Parathyroid adenoma (tissue), 2 donors: ENCODE data around the gene FBXO8.

Experiments used
- H2AFZ ChIP-seq: fragments of 300-600 bp; sonication (generic); one replicate; pipeline ENCODE4 v1.7.0; 2017; ENCODE audit warnings: antibody characterized with exemption, mild to moderate bottlenecking
- H3K27ac ChIP-seq: fragments of 300-600 bp; sonication (generic); one replicate; pipeline ENCODE4 v1.7.0; 2017
- H3K27me3 ChIP-seq: fragments of 300-600 bp; sonication (generic); one replicate; pipeline ENCODE4 v1.7.0; 2017; ENCODE audit warnings: low read length; ENCODE audit not compliant: control insufficient read depth, insufficient read depth
- H3K36me3 ChIP-seq: fragments of 300-600 bp; sonication (generic); one replicate; pipeline ENCODE4 v1.7.0; 2017; ENCODE audit warnings: low read length; ENCODE audit not compliant: control insufficient read depth, insufficient read depth
- H3K4me1 ChIP-seq: fragments of 300-600 bp; sonication (generic); one replicate; pipeline ENCODE4 v1.7.0; 2017; ENCODE audit warnings: control low read depth
- H3K4me2 ChIP-seq: fragments of 300-600 bp; sonication (generic); one replicate; pipeline ENCODE4 v1.7.0; 2017; ENCODE audit warnings: low read length
- H3K4me3 ChIP-seq: fragments of 300-600 bp; sonication (generic); one replicate; pipeline ENCODE4 v1.7.0; 2017; ENCODE audit warnings: low read depth, low read length
- H3K79me2 ChIP-seq: fragments of 300-600 bp; sonication (generic); one replicate; pipeline ENCODE4 v1.7.0; 2017; ENCODE audit warnings: control low read depth
- H3K9ac ChIP-seq: fragments of 300-600 bp; sonication (generic); one replicate; pipeline ENCODE4 v1.7.0; 2017; ENCODE audit warnings: mild to moderate bottlenecking
- H3K9me3 ChIP-seq: fragments of 300-600 bp; sonication (generic); one replicate; pipeline ENCODE4 v1.7.0; 2017; ENCODE audit warnings: low read length; ENCODE audit not compliant: control insufficient read depth
- CTCF ChIP-seq: fragments of 300-600 bp; sonication (generic); IDR thresholded peaks from one replicate; pipeline ENCODE4 v1.7.0; 2017; ENCODE audit warnings: antibody characterized with exemption, mild to moderate bottlenecking
- donor health status: primary hyperparathyroidism.

Gene FBXO8

GRCh38 chr4:174207367-174207766, 76.1 kb downstream of the FBXO8 start:
- no peak for TF ChIP-seq CTCF
- Histone ChIP-seq H3K79me2 (no peaks in the 10 kb centered on the region), H2AFZ (no peak overlapping the region), H3K27me3 (peaks cover 5% of the 10 kb centered on the region), H3K36me3 (no peaks in the 10 kb centered on the region), H3K9me3 (no peaks in the 10 kb centered on the region), H3K9ac (no peak overlapping the region), H3K4me2 (no peak overlapping the region), H3K4me3 (no peak overlapping the region), H3K4me1 (no peaks in the 10 kb centered on the region), H3K27ac (no peak overlapping the region)

- Histone ChIP-seq H2AFZ (no peak overlapping the region), H3K9me3 (no peaks in the 10 kb centered on the region), H3K4me2 (no peak overlapping the region), H3K27me3 (peaks cover 5% of the 10 kb centered on the region), H3K4me1 (no peaks in the 10 kb centered on the region), H3K27ac (no peak overlapping the region), H3K4me3 (no peak overlapping the region), H3K36me3 (no peaks in the 10 kb centered on the region), H3K9ac (no peak overlapping the region), H3K79me2 (no peaks in the 10 kb centered on the region)
- no peak for TF ChIP-seq CTCF
These were observed 79.2 kb downstream of the FBXO8 start for GRCh38 chr4:174204164-174204831.

GRCh38 chr4:174201871-174202270, 81.6 kb downstream of the FBXO8 start:
- H3K27ac ChIP-seq = no peak overlapping the region
- H3K79me2 ChIP-seq = no peaks in the 10 kb centered on the region
- H2AFZ ChIP-seq = no peak overlapping the region
- peaks cover 12% of the 10 kb centered on the region for H3K27me3 ChIP-seq
- H3K4me2 ChIP-seq = no peak overlapping the region
- H3K4me1 ChIP-seq = no peaks in the 10 kb centered on the region
- no peak for TF ChIP-seq CTCF
- no peaks in the 10 kb centered on the region for H3K36me3 ChIP-seq
- no peaks in the 10 kb centered on the region for H3K9me3 ChIP-seq
- no peak overlapping the region for H3K9ac ChIP-seq
- no peak overlapping the region for H3K4me3 ChIP-seq

- Histone ChIP-seq H3K36me3 (no peaks in the 10 kb centered on the region), H2AFZ (no peak overlapping the region), H3K79me2 (no peaks in the 10 kb centered on the region), H3K4me2 (no peak overlapping the region), H3K4me3 (no peak overlapping the region), H3K27ac (no peak overlapping the region), H3K9ac (no peak overlapping the region), H3K4me1 (no peaks in the 10 kb centered on the region), H3K27me3 (peaks cover 12% of the 10 kb centered on the region), H3K9me3 (no peaks in the 10 kb centered on the region)
- no peak for TF ChIP-seq CTCF
These were observed 83.7 kb downstream of the FBXO8 start for GRCh38 chr4:174199735-174200134.

GRCh38 chr4:174198828-174199227, 84.6 kb downstream of the FBXO8 start:
- Histone ChIP-seq H3K4me2 (no peak overlapping the region), H3K9ac (no peak overlapping the region), H3K4me1 (no peaks in the 10 kb centered on the region), H3K9me3 (no peaks in the 10 kb centered on the region), H3K79me2 (no peaks in the 10 kb centered on the region), H3K27me3 (peaks cover 8% of the 10 kb centered on the region), H3K4me3 (no peak overlapping the region), H3K36me3 (no peaks in the 10 kb centered on the region), H2AFZ (no peak overlapping the region), H3K27ac (no peak overlapping the region)
- TF ChIP-seq CTCF = no peak
